Suppressor macrophage treated with lipopolysaccharide for 1 hour (primary cell): ENCODE data around the gene MMP10.
"Not testable (repeated sequence)": the region's sequence is repeated elsewhere in the genome, so short reads cannot be mapped to it uniquely, and the experiment has no call there.

Experiments used
- DNase-seq, 3 donors: peaks; one replicate each; pipeline ENCODE4 v3.0.0-alpha.2; 2020 to 2022

Gene MMP10

GRCh38 chr11:102783016-102783415 is 2.6 kb upstream of the MMP10 start:
- no peak for DNase-seq

GRCh38 chr11:102781676-102782075 is 1.2 kb upstream of the MMP10 start:
- DNase-seq, result peak in 2 of 3 donors; percentile 39 to 41

GRCh38 chr11:102776454-102776853 is 4.0 kb downstream of the MMP10 start:
- DNase-seq, result no peak

- DNase-seq, result no peak
Observed at GRCh38 chr11:102773386-102773785, 7.0 kb downstream of the MMP10 start.

- peak in 2 of 3 donors; percentile 35 to 58 for DNase-seq
Observed at GRCh38 chr11:102771351-102771750, 9.1 kb downstream of the MMP10 start.

- DNase-seq, result no peak
Observed at GRCh38 chr11:102770191-102770590, 10.2 kb downstream of the MMP10 start.

DNA sequence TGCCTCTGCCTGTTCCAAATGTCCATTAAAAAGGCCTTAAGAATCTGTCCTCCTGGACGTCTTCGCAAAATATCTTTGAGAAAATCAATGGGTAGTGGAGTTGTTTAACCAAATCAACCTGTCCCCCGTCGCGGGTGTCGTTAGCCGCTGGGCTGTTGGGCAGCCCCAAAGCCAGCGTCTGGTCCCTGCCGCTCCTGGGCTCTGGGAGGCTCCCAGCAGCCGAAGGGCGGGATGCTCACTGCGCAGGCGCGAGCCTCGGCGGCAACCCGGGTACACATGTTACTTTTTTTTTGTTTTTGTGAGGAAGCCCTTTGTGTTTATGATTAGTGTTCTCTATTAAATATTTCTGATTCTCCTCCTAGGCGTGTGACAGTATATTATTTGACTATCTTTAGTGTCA is 12.6 kb downstream of the MMP10 start:
- no peak for DNase-seq

DNA sequence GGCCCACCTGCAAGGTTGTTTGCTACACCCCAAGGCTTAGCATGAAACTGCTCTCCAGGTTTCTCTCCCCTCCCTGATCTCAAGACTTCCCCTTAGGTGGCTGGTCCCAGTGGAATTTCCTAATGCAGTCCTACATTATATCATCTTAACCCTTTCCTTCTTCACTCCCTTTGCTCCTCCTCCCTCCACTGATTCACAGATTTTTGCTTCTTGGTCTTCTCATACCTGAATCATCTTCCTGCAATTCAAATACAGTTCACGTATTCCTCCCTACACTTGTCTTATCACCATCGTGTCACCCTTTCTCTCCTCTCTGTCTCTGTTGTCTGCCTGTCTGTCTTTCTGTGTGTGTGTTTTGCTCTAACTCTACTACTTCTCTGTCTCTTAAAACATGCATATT is 17.0 kb downstream of the MMP10 start:
- no peak for DNase-seq

GRCh38 chr11:102762361-102762767 is 18.1 kb downstream of the MMP10 start:
- DNase-seq, result peak in 2 of 3 donors; percentile 38 to 40

- DNase-seq, result no peak
Observed at GRCh38 chr11:102761646-102762238, 18.7 kb downstream of the MMP10 start.

DNA sequence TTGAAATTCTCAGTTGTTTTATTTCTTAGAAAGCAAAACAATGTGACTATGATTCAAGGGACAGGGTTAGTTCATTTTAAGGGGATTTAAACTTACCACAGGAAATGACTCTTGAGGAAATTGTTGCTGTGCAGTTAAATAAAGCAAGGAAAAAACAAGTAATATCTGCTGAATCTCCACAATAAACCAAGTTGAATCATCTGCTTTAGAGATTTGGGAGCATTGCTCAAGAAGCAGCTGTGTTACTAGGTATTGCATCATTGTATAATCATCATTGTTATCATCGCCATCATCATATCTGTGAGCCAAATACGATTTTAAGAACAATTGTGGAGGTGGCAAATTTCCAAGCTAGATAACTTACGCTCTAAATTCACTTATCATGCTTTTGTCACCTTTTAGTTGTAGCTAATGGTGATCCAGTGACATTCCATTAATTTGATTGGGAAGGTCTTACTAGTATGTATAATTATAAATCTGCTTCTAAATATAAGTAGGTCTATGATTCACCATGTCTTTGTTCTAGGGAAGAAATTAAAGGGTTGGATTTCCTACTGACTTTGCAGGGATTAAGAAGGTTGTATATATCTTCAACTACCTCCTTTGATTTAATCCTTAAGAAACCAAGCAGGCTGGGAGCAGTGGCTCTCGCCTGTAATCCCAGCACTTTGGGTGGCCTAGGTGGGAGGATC is 19.9 kb downstream of the MMP10 start:
- peak; percentile 79 to 98 (median 96) for DNase-seq

DNA sequence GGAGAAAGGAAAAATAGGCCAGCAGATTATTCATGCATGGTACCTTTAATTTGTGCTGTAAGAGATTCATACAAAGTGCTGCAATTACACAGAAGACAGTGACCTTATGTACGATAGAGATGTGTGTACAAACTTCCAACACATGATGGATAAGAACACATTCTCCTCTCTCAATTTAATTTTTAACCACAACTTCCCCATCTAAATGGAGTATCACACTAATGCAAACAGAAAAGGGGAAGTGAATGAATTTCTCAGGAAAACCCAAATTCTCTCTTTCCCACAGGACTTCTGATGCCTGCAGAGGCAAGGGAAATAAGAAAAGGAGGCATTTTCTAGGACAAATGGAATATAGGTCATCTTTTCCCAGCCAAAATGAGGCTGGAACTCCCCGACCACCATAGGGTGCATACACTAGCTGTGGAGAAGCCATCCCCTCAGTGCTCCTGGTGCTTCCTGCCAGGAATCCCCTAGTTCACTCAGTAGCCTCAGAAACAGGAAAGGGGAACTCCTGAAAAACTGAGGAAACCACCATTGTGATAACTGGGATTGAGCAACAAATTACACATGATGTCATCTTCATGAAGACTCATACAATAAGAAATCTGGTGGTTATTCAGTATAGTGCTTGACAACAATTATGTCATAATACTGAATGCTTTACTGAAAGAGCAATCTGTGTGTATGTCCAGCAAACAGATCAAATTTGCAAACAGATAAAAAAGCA is 22.4 kb downstream of the MMP10 start:
- DNase-seq, result peak; percentile 88 to 99 (median 98)

GRCh38 chr11:102753267-102753666 is 27.2 kb downstream of the MMP10 start:
- DNase-seq, result no peak

- DNase-seq, result no peak
Observed at GRCh38 chr11:102751673-102752072, 28.8 kb downstream of the MMP10 start.

DNA sequence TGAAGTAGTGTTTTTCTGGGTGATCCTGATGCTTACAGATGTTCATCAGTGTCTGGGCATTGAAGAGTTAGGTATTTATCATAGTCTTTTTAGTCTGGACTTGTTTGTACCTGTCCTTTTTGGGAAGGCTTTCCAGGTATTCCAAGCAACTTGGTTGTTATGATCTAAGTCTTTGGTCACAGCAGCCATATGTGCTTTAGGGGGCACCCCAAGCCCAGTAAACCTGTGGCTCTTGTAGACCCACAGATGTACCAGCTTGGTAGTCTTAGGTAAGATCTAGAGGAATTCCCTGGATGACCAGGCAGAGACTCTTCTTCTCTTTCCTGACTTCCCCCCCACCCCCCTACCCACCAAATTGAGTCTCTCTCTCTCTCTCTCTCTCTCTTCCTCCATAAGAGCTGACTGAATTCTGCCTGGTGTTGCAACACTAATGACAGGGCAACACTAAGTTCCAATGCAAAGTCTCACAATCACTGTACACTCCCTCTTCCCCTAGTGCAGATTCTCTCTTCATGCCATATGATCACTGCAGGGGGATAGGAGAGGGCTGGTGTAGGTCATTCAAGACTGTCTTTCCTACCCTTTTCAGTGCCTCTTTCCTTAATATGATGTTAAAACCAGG is 31.2 kb downstream of the MMP10 start:
- DNase-seq, result peak; percentile 27 to 52 (median 37)

GRCh38 chr11:102746746-102747578 is 33.5 kb downstream of the MMP10 start:
- DNase-seq, result not testable (repeated sequence)

DNA sequence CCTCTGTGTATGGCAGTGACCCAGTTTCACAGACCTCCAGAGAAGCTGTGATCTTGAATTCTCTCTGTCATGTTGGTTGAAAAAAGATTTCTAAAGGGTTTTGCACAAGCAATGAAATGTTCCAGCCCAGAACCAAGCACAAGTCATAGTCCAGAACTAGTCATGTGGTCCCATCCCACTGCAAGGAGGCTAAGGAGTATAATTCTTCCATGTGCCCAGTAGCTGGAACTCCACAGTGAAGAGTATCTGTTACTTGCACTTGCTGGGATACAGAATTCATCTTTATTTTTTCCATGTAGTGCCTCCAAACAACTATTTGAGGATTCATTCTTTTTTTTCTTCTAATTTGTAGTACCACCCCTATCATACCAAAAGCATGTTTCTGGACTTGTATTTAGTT is 45.8 kb downstream of the MMP10 start:
- no peak for DNase-seq

GRCh38 chr11:102733232-102733875 is 47.1 kb downstream of the MMP10 start:
- DNase-seq, result peak; percentile 83 to 91 (median 91)

- not testable (repeated sequence) for DNase-seq
Observed at GRCh38 chr11:102730944-102731343, 49.5 kb downstream of the MMP10 start.

DNA sequence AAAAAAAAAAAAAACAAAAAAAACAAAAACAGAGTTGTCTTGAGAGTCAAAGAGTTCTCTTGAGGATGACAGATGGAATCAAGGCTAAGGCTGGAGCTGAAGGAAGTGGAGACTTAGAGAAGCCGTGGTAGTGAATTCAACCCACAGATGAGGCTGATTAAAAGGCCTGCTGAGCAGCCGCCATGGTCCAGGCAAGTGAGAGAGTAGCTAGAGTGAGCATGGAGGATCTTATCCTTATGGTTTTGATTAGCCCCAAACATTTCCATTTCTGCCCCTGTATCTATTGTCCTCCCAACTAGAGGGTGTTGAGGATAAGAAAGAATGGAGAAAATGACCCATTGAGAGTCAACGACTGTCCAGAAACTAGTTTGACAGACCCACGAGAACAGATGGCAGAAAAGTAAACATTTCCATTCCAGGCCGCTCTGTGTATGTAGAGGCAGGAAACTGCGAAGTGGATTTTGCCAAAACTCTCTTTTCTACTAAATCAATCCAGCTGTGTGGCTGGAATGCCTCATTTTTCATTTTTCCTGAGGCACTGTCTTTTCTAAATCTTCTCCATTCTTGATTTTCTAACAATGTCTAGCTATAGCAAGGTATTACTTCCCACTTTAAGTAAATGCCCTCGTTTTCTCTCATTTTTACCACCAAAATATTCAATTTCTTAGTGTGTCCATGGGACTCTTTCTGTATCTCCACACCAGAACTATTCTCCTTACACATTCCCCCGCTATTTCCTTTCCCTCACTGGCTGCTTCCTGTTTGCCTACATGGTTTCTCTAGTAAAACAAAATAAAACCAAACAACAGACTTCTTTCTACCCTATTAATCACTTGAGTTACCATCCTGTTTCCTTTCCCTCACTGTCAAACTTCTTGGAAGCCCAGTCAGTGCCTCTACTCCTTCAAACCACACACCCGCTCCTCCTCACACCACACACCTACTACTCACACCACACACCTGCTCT is 50.3 kb downstream of the MMP10 start:
- peak in 1 of 3 donors; percentile 20 for DNase-seq

GRCh38 chr11:102727890-102728289 is 52.5 kb downstream of the MMP10 start:
- DNase-seq, result peak; percentile 75 to 93 (median 93)
